ENCODE results near the gene SASH1.
A peak's percentile ranks its signal among the peaks of the same experiment; 100 is the strongest.

Gene SASH1

DNA sequence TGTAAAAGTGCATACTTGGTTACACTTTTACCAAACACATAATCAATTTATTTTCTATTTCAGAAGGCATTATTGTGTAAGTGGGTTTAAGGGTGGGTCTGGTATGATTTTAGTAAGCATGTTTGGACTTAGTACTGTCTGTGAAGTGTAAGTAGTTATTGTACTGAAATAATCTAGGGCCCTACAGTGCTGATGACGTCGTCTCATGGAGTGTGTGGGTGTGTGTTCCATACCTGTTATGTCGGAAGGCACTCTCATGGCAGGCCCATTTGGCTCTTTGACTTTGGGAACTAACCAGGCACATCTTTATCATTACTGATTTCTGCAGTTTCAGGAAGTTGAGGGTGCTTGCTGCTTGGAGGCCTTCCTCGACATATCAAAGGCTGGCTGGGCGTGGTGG lies 155.1 kb downstream of the SASH1 start:
- POLR2A ChIA-PET: no interaction called here
- TF ChIP-seq, protein P1, sequence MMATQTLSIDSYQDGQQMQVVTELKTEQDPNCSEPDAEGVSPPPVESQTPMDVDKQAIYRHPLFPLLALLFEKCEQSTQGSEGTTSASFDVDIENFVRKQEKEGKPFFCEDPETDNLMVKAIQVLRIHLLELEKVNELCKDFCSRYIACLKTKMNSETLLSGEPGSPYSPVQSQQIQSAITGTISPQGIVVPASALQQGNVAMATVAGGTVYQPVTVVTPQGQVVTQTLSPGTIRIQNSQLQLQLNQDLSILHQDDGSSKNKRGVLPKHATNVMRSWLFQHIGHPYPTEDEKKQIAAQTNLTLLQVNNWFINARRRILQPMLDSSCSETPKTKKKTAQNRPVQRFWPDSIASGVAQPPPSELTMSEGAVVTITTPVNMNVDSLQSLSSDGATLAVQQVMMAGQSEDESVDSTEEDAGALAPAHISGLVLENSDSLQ (IDR thresholded peaks at IDR 0.05): no peak
- TF ChIP-seq SP1 (IDR thresholded peaks at IDR 0.05) (no peak), ARNT (IDR thresholded peaks at IDR 0.05) (no peak), HDGF (IDR thresholded peaks at IDR 0.05; ENCODE audit: borderline replicate concordance) (no peak), TARDBP (IDR thresholded peaks at IDR 0.05) (no peak), BHLHE40 (IDR thresholded peaks at IDR 0.05; ENCODE audit: borderline replicate concordance) (no peak), CTBP1 (IDR thresholded peaks at IDR 0.05; ENCODE audit: borderline replicate concordance) (no peak), FOXM1 (IDR thresholded peaks at IDR 0.05; ENCODE audit: borderline replicate concordance) (no peak), FOXA1 (IDR thresholded peaks at IDR 0.05) (no peak), LEF1 (IDR thresholded peaks at IDR 0.05; ENCODE audit: borderline replicate concordance) (no peak), L3MBTL2 (conservative IDR thresholded peaks at IDR 0.05) (no peak), SUZ12 (IDR thresholded peaks at IDR 0.05) (no peak), NFRKB (IDR thresholded peaks at IDR 0.05) (no peak), ELF4 (IDR thresholded peaks at IDR 0.05) (no peak), FOXK2 (IDR thresholded peaks at IDR 0.05) (no peak), ZNF384 (IDR thresholded peaks at IDR 0.05) (no peak)
- CTCF ChIA-PET: no interaction called here

DNA sequence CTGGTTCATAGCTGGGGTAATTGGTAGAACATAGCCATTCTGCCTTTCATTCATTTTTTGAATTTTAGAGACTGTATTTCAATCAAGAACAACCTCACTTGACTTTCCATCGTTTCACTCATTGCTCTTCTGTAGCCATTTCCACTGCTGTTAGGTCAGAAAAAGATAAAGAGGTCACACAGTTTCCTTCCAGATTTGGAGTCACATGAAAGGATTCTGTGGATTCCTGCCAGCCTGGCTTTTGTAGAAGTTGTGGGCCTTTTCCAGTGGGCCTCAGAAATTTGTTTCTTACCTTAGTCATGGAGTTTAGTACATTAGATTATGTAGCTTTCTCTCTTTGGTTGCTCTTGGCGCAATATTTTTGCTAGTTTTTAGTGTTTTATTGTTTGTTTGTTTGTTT lies 157.8 kb downstream of the SASH1 start:
- DNase-seq (ENCODE audit: extremely low spot score): no peak
- CTCF ChIA-PET: no interaction called here
- POLR2A ChIA-PET: no interaction called here
- TF ChIP-seq TARDBP (IDR thresholded peaks at IDR 0.05) (no peak), FOXK2 (IDR thresholded peaks at IDR 0.05) (no peak), LEF1 (IDR thresholded peaks at IDR 0.05; ENCODE audit: borderline replicate concordance) (no peak), BHLHE40 (IDR thresholded peaks at IDR 0.05; ENCODE audit: borderline replicate concordance) (no peak), ELF4 (IDR thresholded peaks at IDR 0.05) (no peak), ARNT (IDR thresholded peaks at IDR 0.05) (no peak), HDGF (IDR thresholded peaks at IDR 0.05; ENCODE audit: borderline replicate concordance) (no peak), FOXM1 (IDR thresholded peaks at IDR 0.05; ENCODE audit: borderline replicate concordance) (no peak), L3MBTL2 (conservative IDR thresholded peaks at IDR 0.05) (no peak), FOXA1 (IDR thresholded peaks at IDR 0.05) (no peak), SUZ12 (IDR thresholded peaks at IDR 0.05) (no peak), CTBP1 (IDR thresholded peaks at IDR 0.05; ENCODE audit: borderline replicate concordance) (no peak)
- TF ChIP-seq, protein P1 (IDR thresholded peaks at IDR 0.05): no peak

More for the DNA sequence above, 155.1 kb downstream of the SASH1 start:
- no peak for DNase-seq (ENCODE audit: extremely low spot score)

DNA sequence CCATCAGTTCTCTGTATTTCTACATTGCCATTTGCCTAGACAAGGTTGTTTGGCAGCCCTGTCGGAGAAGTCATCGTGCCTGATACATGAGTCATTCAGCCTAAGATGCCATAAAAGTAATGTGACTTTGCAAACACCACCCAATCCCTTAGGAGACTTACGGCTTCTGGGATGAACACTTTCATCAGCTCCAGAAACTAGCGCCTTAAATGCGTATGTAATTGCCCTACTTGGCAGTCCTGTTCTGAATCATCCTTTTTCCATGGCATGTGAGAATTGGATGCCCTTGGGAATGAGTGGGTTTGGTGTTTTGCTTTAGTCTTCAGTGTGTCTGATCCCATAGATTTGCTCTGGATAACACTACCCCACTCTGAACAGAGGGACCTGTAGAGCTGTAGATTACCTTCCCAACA lies 158.5 kb downstream of the SASH1 start:
- peak; percentile 28 for DNase-seq (ENCODE audit: extremely low spot score)
- ChIA-PET POLR2A (no interaction called here), CTCF (no interaction called here)
- TF ChIP-seq FOXK2 (IDR thresholded peaks at IDR 0.05): no peak
- no peak for TF ChIP-seq NFRKB (IDR thresholded peaks at IDR 0.05)
- TF ChIP-seq L3MBTL2 (conservative IDR thresholded peaks at IDR 0.05): no peak
- TF ChIP-seq TARDBP (IDR thresholded peaks at IDR 0.05): no peak
- no peak for TF ChIP-seq ELF4 (IDR thresholded peaks at IDR 0.05)
- TF ChIP-seq FOXA1 (IDR thresholded peaks at IDR 0.05): no peak
- TF ChIP-seq, protein P1 (IDR thresholded peaks at IDR 0.05): no peak
- TF ChIP-seq SP1 (IDR thresholded peaks at IDR 0.05): no peak
- TF ChIP-seq BHLHE40 (IDR thresholded peaks at IDR 0.05; ENCODE audit: borderline replicate concordance): no peak

DNA sequence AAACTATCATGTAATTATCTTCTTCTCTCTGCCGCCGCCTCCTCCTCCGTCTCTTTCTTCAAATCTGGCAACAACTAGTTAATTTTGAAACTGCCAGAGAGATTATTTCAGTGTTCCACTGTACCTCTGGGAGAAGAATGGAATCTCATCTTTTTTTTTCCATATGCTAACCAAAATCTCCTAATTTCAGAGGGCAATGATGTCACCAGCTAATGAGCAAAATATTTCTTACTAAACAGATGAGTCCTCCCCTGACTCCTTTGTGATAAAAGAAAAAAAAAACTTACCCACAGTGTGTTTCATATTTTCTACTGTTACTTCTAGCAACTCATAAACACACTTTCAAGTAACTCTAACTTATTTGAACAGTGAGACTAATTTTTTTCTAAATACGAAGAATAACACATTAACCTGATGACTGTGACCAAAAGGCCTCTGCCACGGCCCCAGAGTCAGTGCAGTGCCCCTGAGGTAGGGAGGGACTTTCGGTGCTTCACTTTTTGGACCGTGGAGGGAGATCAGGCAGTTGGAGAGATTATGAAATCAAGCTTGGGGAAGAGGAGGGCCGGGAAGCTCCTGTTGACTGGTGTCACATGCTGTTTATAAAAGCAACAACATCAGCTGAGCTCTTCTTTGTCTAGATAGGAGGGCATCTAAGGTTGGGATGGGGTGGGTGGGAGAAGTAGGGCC lies 159.6 kb downstream of the SASH1 start:
- POLR2A ChIA-PET: no interaction called here
- CTCF ChIA-PET: no interaction called here
- no peak for DNase-seq (ENCODE audit: extremely low spot score)
- TF ChIP-seq FOXM1 (IDR thresholded peaks at IDR 0.05; ENCODE audit: borderline replicate concordance) (no peak), FOXA1 (IDR thresholded peaks at IDR 0.05) (no peak), HDGF (IDR thresholded peaks at IDR 0.05; ENCODE audit: borderline replicate concordance) (no peak), BHLHE40 (IDR thresholded peaks at IDR 0.05; ENCODE audit: borderline replicate concordance) (no peak), SUZ12 (IDR thresholded peaks at IDR 0.05) (no peak), LEF1 (IDR thresholded peaks at IDR 0.05; ENCODE audit: borderline replicate concordance) (no peak), FOXK2 (IDR thresholded peaks at IDR 0.05) (no peak), ZNF384 (IDR thresholded peaks at IDR 0.05) (no peak), ARNT (IDR thresholded peaks at IDR 0.05) (no peak), CTBP1 (IDR thresholded peaks at IDR 0.05; ENCODE audit: borderline replicate concordance) (no peak), TARDBP (IDR thresholded peaks at IDR 0.05) (no peak), NFRKB (IDR thresholded peaks at IDR 0.05) (no peak), SP1 (IDR thresholded peaks at IDR 0.05) (no peak), ELF4 (IDR thresholded peaks at IDR 0.05) (no peak)
- TF ChIP-seq, protein P1 (IDR thresholded peaks at IDR 0.05): no peak

DNA sequence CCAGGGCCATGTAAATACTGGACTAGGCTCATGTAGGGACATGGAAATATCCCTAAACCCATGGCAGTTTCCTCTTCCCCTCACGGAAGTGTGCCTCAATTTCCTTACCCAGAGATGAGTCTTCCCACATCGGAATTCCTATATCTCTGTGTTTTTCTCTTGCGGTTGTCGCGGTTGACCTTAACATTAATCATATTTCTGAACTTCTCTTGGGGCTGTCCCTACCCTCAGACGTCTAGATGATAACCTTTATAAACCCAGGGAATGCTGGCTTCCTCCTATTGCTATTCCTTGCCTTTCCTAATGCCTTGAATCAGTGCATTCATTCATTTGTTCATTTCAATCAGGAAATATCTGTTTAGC lies 160.1 kb downstream of the SASH1 start:
- TF ChIP-seq ZNF384 (IDR thresholded peaks at IDR 0.05) (no peak), ELF4 (IDR thresholded peaks at IDR 0.05) (no peak), SP1 (IDR thresholded peaks at IDR 0.05) (no peak), LEF1 (IDR thresholded peaks at IDR 0.05; ENCODE audit: borderline replicate concordance) (no peak), FOXA1 (IDR thresholded peaks at IDR 0.05) (no peak), FOXM1 (IDR thresholded peaks at IDR 0.05; ENCODE audit: borderline replicate concordance) (no peak), CTBP1 (IDR thresholded peaks at IDR 0.05; ENCODE audit: borderline replicate concordance) (no peak), HDGF (IDR thresholded peaks at IDR 0.05; ENCODE audit: borderline replicate concordance) (no peak), NFRKB (IDR thresholded peaks at IDR 0.05) (no peak), TARDBP (IDR thresholded peaks at IDR 0.05) (no peak), FOXK2 (IDR thresholded peaks at IDR 0.05) (no peak), BHLHE40 (IDR thresholded peaks at IDR 0.05; ENCODE audit: borderline replicate concordance) (no peak), L3MBTL2 (conservative IDR thresholded peaks at IDR 0.05) (no peak), ARNT (IDR thresholded peaks at IDR 0.05) (no peak), SUZ12 (IDR thresholded peaks at IDR 0.05) (no peak)
- TF ChIP-seq, protein P1 (IDR thresholded peaks at IDR 0.05): no peak
- no peak for DNase-seq (ENCODE audit: extremely low spot score)
- POLR2A ChIA-PET: no interaction called here
- CTCF ChIA-PET: no interaction called here
